ENCODE results near the gene ATMIN. TPM values are rescaled to one million over a fixed set of nuclear protein-coding genes. Genes with fewer than 3 reads are reported as not detected.
A peak's percentile ranks its signal among the peaks of the same experiment; 100 is the strongest.

The ATMIN gene, protein sequence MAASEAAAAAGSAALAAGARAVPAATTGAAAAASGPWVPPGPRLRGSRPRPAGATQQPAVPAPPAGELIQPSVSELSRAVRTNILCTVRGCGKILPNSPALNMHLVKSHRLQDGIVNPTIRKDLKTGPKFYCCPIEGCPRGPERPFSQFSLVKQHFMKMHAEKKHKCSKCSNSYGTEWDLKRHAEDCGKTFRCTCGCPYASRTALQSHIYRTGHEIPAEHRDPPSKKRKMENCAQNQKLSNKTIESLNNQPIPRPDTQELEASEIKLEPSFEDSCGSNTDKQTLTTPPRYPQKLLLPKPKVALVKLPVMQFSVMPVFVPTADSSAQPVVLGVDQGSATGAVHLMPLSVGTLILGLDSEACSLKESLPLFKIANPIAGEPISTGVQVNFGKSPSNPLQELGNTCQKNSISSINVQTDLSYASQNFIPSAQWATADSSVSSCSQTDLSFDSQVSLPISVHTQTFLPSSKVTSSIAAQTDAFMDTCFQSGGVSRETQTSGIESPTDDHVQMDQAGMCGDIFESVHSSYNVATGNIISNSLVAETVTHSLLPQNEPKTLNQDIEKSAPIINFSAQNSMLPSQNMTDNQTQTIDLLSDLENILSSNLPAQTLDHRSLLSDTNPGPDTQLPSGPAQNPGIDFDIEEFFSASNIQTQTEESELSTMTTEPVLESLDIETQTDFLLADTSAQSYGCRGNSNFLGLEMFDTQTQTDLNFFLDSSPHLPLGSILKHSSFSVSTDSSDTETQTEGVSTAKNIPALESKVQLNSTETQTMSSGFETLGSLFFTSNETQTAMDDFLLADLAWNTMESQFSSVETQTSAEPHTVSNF
- polyA plus RNA-seq (2013), result 21.8 TPM

DNA sequence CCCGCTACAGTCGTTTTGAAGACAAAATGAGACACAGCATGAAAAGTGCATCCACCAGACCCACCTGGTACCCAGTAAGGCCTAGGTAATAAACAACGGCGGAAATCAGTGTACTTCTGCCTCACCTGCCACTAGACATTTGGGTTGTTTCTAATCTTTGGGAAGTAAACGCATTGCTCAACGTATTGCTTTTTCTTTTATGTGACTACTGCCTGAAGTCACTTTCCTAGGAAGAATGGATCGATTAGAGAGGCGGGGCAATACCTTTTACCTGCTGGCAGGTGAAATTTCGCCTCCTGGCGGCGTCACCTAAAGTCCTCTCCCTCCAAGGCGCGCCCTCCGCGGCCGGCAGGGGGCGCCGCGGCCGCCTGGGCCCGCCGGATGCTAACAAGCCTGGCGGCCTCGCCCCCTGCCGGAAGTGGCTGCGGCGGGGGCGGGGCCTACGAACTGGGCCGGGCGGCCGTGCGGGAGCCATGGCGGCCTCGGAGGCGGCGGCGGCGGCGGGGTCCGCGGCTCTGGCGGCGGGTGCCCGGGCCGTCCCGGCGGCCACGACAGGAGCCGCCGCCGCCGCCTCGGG, at the start of gene ATMIN:
Gene ATMIN, plus strand, starts transcription at position 445 of the 577 bp plus-strand sequence. Its CDS starts 29 bp downstream, at position 474.
- Histone ChIP-seq H3K27ac (ENCODE audit: insufficient read depth in 1 of 2, low read depth in 1 of 2, low read length in 2 of 2, poor library complexity in 1 of 2, severe bottlenecking in 2 of 2) (peak within 1 kb of the TSS in 1 of 2 experiments; percentile 66), H3K36me3 (ENCODE audit: control insufficient read depth in 4 of 4, insufficient read depth in 4 of 4, low read length in 3 of 4) (peaks cover 0 to 16% (median 4%) of the 10 kb centered on the region in 4 experiments), H3K27me3 (replicated peaks in 2 of 5; ENCODE audit: control insufficient read depth in 4 of 5, insufficient read depth in 5 of 5, low read length in 4 of 5) (no peaks in the 10 kb centered on the region), H3K4me3 (ENCODE audit: control insufficient read depth in 1 of 7, extremely low read depth in 1 of 7, insufficient read depth in 4 of 7, low read depth in 2 of 7, low read length in 6 of 7) (peak within 1 kb of the TSS; percentile 74 to 93 (median 82)), H3K9me3 (ENCODE audit: control extremely low read depth in 1 of 5, control insufficient read depth in 4 of 5, insufficient read depth in 2 of 5, low read depth in 1 of 5, low read length in 4 of 5) (no peaks in the 10 kb centered on the region), H3K4me1 (ENCODE audit: control extremely low read depth in 1 of 4, control insufficient read depth in 4 of 4, insufficient read depth in 4 of 4, low read length in 3 of 4) (peaks cover 0 to 17% (median 11%) of the 10 kb centered on the region in 4 experiments)
- CTCF ChIA-PET, result interaction anchor here (0.6 to 3.3 kb wide), 17 partner anchors 9 to 86 kb away, joined by 3 to 20 read pairs (median 5); partner anchors contain the start of genes C16orf46, CENPN and CMC2
- POLR2A ChIA-PET, result interaction anchor here (0.6 to 1.2 kb wide), 2 partner anchors 28 to 41 kb away, joined by 3 to 5 read pairs; partner anchors contain the start of genes C16orf46, CENPN and CMC2
- DNase-seq, result peak; percentile 84 to 92 (median 92)
- 4% methylated on average over 53 of the region's 54 CpGs for WGBS (ENCODE audit: insufficient coverage)

DNA sequence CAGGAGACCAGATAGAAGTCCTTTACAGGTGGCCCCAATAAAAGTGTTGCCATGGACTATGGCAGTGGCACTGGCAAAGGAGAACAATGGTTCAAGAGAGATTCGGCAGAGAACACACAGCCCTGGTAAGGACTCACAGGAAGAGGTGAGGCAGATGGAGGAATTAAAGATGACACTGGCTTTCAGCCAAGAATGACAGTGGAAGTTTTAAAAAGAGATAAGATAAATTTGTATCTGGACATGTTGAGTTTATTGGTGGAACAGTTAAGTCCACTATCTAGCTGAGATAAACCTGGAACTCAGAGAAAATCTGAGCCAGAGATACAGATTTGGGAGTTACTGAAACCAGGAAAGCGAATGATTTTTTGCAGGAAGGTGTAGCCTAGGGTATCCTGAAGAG, 49.1 kb upstream of the ATMIN start:
- no peak for DNase-seq
- no peaks in the 10 kb centered on the region for H3K9me3 ChIP-seq (ENCODE audit: control extremely low read depth in 1 of 5, control insufficient read depth in 4 of 5, insufficient read depth in 2 of 5, low read depth in 1 of 5, low read length in 4 of 5)
- CTCF ChIA-PET, result interaction anchor here (1.2 kb wide), 1 partner anchor 11 kb away, joined by 3 read pairs; no protein-coding TSS in a partner anchor
- no peaks in the 10 kb centered on the region for H3K27me3 ChIP-seq (replicated peaks in 2 of 5; ENCODE audit: control insufficient read depth in 4 of 5, insufficient read depth in 5 of 5, low read length in 4 of 5)
- no peak overlapping the region for H3K4me3 ChIP-seq (ENCODE audit: control insufficient read depth in 1 of 7, extremely low read depth in 1 of 7, insufficient read depth in 4 of 7, low read depth in 2 of 7, low read length in 6 of 7)
- peaks cover 0 to 8% (median 5%) of the 10 kb centered on the region in 4 experiments for H3K4me1 ChIP-seq (ENCODE audit: control extremely low read depth in 1 of 4, control insufficient read depth in 4 of 4, insufficient read depth in 4 of 4, low read length in 3 of 4)
- no peak overlapping the region for H3K27ac ChIP-seq (ENCODE audit: insufficient read depth in 1 of 2, low read depth in 1 of 2, low read length in 2 of 2, poor library complexity in 1 of 2, severe bottlenecking in 2 of 2)
- peaks cover 0 to 14% (median 8%) of the 10 kb centered on the region in 4 experiments for H3K36me3 ChIP-seq (ENCODE audit: control insufficient read depth in 4 of 4, insufficient read depth in 4 of 4, low read length in 3 of 4)
- 92% methylated on average over 2 of the region's 2 CpGs for WGBS (ENCODE audit: insufficient coverage)
- POLR2A ChIA-PET, result interaction anchor here (1.4 kb wide), 1 partner anchor 18 kb away, joined by 3 read pairs; no protein-coding TSS in a partner anchor

DNA sequence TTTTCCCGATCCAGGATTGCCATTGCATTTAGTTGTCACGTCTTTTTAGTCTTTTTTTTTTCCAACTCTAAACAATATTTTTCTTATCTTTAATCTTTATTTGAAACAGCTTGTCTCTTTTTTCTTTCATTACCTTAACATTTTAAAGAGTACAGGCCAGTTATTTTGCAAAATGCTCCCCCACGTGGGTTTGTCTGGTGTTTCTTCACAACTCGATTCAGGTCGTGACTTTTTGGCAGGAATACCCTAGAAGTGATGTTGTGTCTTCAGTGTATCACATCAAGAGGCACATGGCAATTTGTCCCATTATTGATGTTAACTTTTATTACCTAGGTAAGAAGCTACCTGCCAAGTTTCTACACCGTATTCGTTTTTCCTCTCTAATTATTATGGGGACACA, 46.9 kb upstream of the ATMIN start:
- 80% methylated on average over 5 of the region's 7 CpGs for WGBS (ENCODE audit: insufficient coverage)
- POLR2A ChIA-PET, result no interaction called here
- CTCF ChIA-PET, result interaction anchor here (2.1 to 3.3 kb wide), 2 partner anchors 14 to 16 kb away, joined by 7 to 12 read pairs; no protein-coding TSS in a partner anchor

DNA sequence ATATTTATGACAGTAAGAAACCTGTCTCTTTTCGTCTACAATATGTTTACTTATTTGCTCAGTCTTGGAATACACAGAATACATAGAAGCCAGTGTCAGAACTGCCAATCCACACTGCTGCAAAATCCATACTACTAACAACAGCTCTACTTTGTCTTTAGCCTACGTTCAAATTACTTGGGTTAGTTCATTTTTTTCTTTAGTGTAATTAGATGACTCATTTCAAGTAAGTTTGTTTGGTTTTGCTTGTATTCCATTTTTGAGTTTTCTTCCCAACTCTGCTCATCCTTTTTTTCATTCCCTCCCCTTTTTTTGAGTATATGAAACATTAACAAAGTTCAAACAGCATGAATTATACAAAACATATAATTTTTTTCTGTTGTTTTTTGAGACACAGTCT, 45.8 kb upstream of the ATMIN start:
- Histone ChIP-seq H3K4me3 (ENCODE audit: control insufficient read depth in 1 of 7, extremely low read depth in 1 of 7, insufficient read depth in 4 of 7, low read depth in 2 of 7, low read length in 6 of 7) (no peak overlapping the region), H3K36me3 (ENCODE audit: control insufficient read depth in 4 of 4, insufficient read depth in 4 of 4, low read length in 3 of 4) (peaks cover 0 to 17% (median 10%) of the 10 kb centered on the region in 4 experiments), H3K27ac (ENCODE audit: insufficient read depth in 1 of 2, low read depth in 1 of 2, low read length in 2 of 2, poor library complexity in 1 of 2, severe bottlenecking in 2 of 2) (no peak overlapping the region), H3K27me3 (replicated peaks in 2 of 5; ENCODE audit: control insufficient read depth in 4 of 5, insufficient read depth in 5 of 5, low read length in 4 of 5) (no peaks in the 10 kb centered on the region), H3K4me1 (ENCODE audit: control extremely low read depth in 1 of 4, control insufficient read depth in 4 of 4, insufficient read depth in 4 of 4, low read length in 3 of 4) (peaks cover 0 to 8% (median 5%) of the 10 kb centered on the region in 4 experiments), H3K9me3 (ENCODE audit: control extremely low read depth in 1 of 5, control insufficient read depth in 4 of 5, insufficient read depth in 2 of 5, low read depth in 1 of 5, low read length in 4 of 5) (no peaks in the 10 kb centered on the region)
- no CpG with 5 or more reads among the region's 2 CpGs for WGBS (ENCODE audit: insufficient coverage)
- DNase-seq, result no peak
- POLR2A ChIA-PET, result no interaction called here
- CTCF ChIA-PET, result interaction anchor here (3.3 kb wide), 1 partner anchor 15 kb away, joined by 12 read pairs; no protein-coding TSS in a partner anchor

More for the DNA sequence above, 46.9 kb upstream of the ATMIN start:
- H3K4me1 ChIP-seq (ENCODE audit: control extremely low read depth in 1 of 4, control insufficient read depth in 4 of 4, insufficient read depth in 4 of 4, low read length in 3 of 4), result peaks cover 0 to 8% (median 5%) of the 10 kb centered on the region in 4 experiments
- no peak for DNase-seq
- H3K27ac ChIP-seq (ENCODE audit: insufficient read depth in 1 of 2, low read depth in 1 of 2, low read length in 2 of 2, poor library complexity in 1 of 2, severe bottlenecking in 2 of 2), result no peak overlapping the region
- H3K9me3 ChIP-seq (ENCODE audit: control extremely low read depth in 1 of 5, control insufficient read depth in 4 of 5, insufficient read depth in 2 of 5, low read depth in 1 of 5, low read length in 4 of 5), result no peaks in the 10 kb centered on the region
- H3K36me3 ChIP-seq (ENCODE audit: control insufficient read depth in 4 of 4, insufficient read depth in 4 of 4, low read length in 3 of 4), result peaks cover 0 to 17% (median 10%) of the 10 kb centered on the region in 4 experiments
- no peaks in the 10 kb centered on the region for H3K27me3 ChIP-seq (replicated peaks in 2 of 5; ENCODE audit: control insufficient read depth in 4 of 5, insufficient read depth in 5 of 5, low read length in 4 of 5)
- H3K4me3 ChIP-seq (ENCODE audit: control insufficient read depth in 1 of 7, extremely low read depth in 1 of 7, insufficient read depth in 4 of 7, low read depth in 2 of 7, low read length in 6 of 7), result no peak overlapping the region

DNA sequence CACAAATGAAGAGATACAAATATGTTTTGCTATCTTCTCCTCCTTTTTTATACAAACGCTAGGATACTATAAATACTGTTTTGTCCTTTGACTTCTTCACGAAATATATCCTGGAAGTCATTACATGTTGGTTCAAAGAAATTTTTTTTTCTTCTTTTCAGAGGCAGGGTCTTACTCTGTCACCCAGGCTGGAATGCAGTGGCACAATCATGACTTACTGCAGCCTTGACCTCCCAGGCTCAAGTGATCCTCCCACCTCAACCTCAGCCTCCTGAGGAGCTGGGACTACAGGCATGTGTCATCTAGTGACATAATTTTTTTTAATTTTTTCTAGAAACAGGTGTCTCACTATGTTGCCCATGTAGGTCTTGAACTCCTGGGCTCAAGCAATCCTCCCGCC, 45.1 kb upstream of the ATMIN start:
- no peak for DNase-seq
- peaks cover 0 to 18% (median 8%) of the 10 kb centered on the region in 4 experiments for H3K36me3 ChIP-seq (ENCODE audit: control insufficient read depth in 4 of 4, insufficient read depth in 4 of 4, low read length in 3 of 4)
- H3K4me1 ChIP-seq (ENCODE audit: control extremely low read depth in 1 of 4, control insufficient read depth in 4 of 4, insufficient read depth in 4 of 4, low read length in 3 of 4), result peaks cover 0 to 6% (median 3%) of the 10 kb centered on the region in 4 experiments
- no peaks in the 10 kb centered on the region for H3K27me3 ChIP-seq (replicated peaks in 2 of 5; ENCODE audit: control insufficient read depth in 4 of 5, insufficient read depth in 5 of 5, low read length in 4 of 5)
- no peaks in the 10 kb centered on the region for H3K9me3 ChIP-seq (ENCODE audit: control extremely low read depth in 1 of 5, control insufficient read depth in 4 of 5, insufficient read depth in 2 of 5, low read depth in 1 of 5, low read length in 4 of 5)
- ChIA-PET CTCF (interaction anchor here (3.3 kb wide), 1 partner anchor 14 kb away, joined by 12 read pairs; no protein-coding TSS in a partner anchor), POLR2A (no interaction called here)
- no peak overlapping the region for H3K27ac ChIP-seq (ENCODE audit: insufficient read depth in 1 of 2, low read depth in 1 of 2, low read length in 2 of 2, poor library complexity in 1 of 2, severe bottlenecking in 2 of 2)
- no peak overlapping the region for H3K4me3 ChIP-seq (ENCODE audit: control insufficient read depth in 1 of 7, extremely low read depth in 1 of 7, insufficient read depth in 4 of 7, low read depth in 2 of 7, low read length in 6 of 7)
- WGBS (ENCODE audit: insufficient coverage), result 100% methylated on average over 2 of the region's 3 CpGs

DNA sequence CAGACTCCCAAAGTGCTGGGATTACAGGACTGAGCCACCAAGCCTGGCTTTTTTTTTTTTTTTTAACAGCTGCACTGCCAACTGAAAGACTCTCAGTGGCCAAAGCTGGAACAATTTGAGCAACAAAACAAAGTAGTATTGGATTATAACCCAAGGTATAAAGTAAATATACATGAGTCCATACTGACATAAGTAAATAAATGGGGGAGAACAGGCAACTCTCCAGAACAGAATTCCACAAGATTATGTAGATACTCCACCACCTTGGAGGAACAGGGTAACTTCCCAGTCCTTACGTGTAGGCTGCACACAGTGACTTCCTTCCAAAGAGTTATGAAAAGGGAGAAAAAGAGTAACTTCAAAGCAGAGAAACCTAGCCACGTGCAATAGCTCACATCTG, 44.7 kb upstream of the ATMIN start:
- H3K4me1 ChIP-seq (ENCODE audit: control extremely low read depth in 1 of 4, control insufficient read depth in 4 of 4, insufficient read depth in 4 of 4, low read length in 3 of 4), result peaks cover 0 to 5% (median 2%) of the 10 kb centered on the region in 4 experiments
- no peak overlapping the region for H3K4me3 ChIP-seq (ENCODE audit: control insufficient read depth in 1 of 7, extremely low read depth in 1 of 7, insufficient read depth in 4 of 7, low read depth in 2 of 7, low read length in 6 of 7)
- no peaks in the 10 kb centered on the region for H3K9me3 ChIP-seq (ENCODE audit: control extremely low read depth in 1 of 5, control insufficient read depth in 4 of 5, insufficient read depth in 2 of 5, low read depth in 1 of 5, low read length in 4 of 5)
- no peaks in the 10 kb centered on the region for H3K27me3 ChIP-seq (replicated peaks in 2 of 5; ENCODE audit: control insufficient read depth in 4 of 5, insufficient read depth in 5 of 5, low read length in 4 of 5)
- no peak overlapping the region for H3K27ac ChIP-seq (ENCODE audit: insufficient read depth in 1 of 2, low read depth in 1 of 2, low read length in 2 of 2, poor library complexity in 1 of 2, severe bottlenecking in 2 of 2)
- ChIA-PET CTCF (interaction anchor here (3.3 kb wide), 1 partner anchor 13 kb away, joined by 12 read pairs; no protein-coding TSS in a partner anchor), POLR2A (no interaction called here)
- DNase-seq, result no peak
- peaks cover 0 to 17% (median 8%) of the 10 kb centered on the region in 4 experiments for H3K36me3 ChIP-seq (ENCODE audit: control insufficient read depth in 4 of 4, insufficient read depth in 4 of 4, low read length in 3 of 4)
- 100% methylated on average over 2 of the region's 2 CpGs for WGBS (ENCODE audit: insufficient coverage)
